IMR-90 (cell line): Measurements from ENCODE around the gene STOX1. TPM values are rescaled to one million over a fixed set of nuclear protein-coding genes. Genes with fewer than 3 reads are reported as not detected.

Experiments used
- ATAC-seq: fragments of 200-7000 bp; cut with Tn5 transposase; 2 replicates; pipeline ENCODE4 v1.9.1; 2020; ENCODE audit warnings: low read depth, mild to moderate bottlenecking, moderate library complexity
- BruUV-seq: library from RNA; stranded (reverse); fragments of 400-500 nt; replicated peaks from 2 replicates; lab custom pipeline; 2021; lab: Mats Ljungman, UMichigan
- CTCF ChIA-PET: fragments of 300-600 bp; formaldehyde crosslinking; extraction: SDS; loops from one replicate; lab custom pipeline; 2021; ENCODE audit warnings: antibody characterized with exemption; lab: Yijun Ruan, JAX
- POLR2A ChIA-PET: fragments of 300-600 bp; sonication (Branson Sonifier 250); formaldehyde crosslinking; loops from one replicate; lab custom pipeline; 2022; ENCODE audit warnings: antibody characterized with exemption; ENCODE audit not compliant: unreplicated experiment; lab: Charles Lee
- DNase-seq: peaks from one replicate; pipeline ENCODE4 v3.0.0; 2013
- H2AFZ ChIP-seq: replicated peaks from 2 replicates; pipeline ENCODE3; 2013; ENCODE audit warnings: low read length, mild to moderate bottlenecking; ENCODE audit not compliant: poor library complexity
- H2AK5ac ChIP-seq: 2 replicates; pipeline ENCODE4 v1.6.1; 2013; ENCODE audit warnings: low read depth, low read length, inconsistent platforms
- H2AK9ac ChIP-seq: replicated peaks from 2 replicates; pipeline ENCODE3; 2013; ENCODE audit warnings: mild to moderate bottlenecking, low read depth, low read length, moderate library complexity; ENCODE audit not compliant: poor library complexity
- H2BK120ac ChIP-seq: 2 replicates; pipeline ENCODE4 v1.6.1; 2013; ENCODE audit warnings: low read depth, low read length, inconsistent platforms
- H2BK15ac ChIP-seq: 3 replicates; pipeline ENCODE4 v1.6.1; 2013; ENCODE audit warnings: low read depth, low read length, inconsistent platforms
- H2BK20ac ChIP-seq: 2 replicates; pipeline ENCODE4 v1.6.1; 2013; ENCODE audit warnings: low read depth, mild to moderate bottlenecking, inconsistent platforms, low read length, moderate library complexity
- H2BK5ac ChIP-seq: 2 replicates; pipeline ENCODE4 v1.6.1; 2013; ENCODE audit warnings: mild to moderate bottlenecking, low read depth, low read length, inconsistent platforms; ENCODE audit not compliant: poor library complexity, severe bottlenecking
- H3K14ac ChIP-seq: replicated peaks from 2 replicates; pipeline ENCODE4 v1.6.1; 2013; ENCODE audit warnings: low read depth, low read length, inconsistent platforms
- H3K18ac ChIP-seq: 2 replicates; pipeline ENCODE4 v1.6.1; 2013; ENCODE audit warnings: low read depth, low read length, control low read depth
- H3K23ac ChIP-seq: 2 replicates; pipeline ENCODE4 v1.6.1; 2013; ENCODE audit warnings: low read depth, low read length, inconsistent platforms
- H3K27ac ChIP-seq: 2 replicates; pipeline ENCODE4 v1.5.1; 2013; ENCODE audit warnings: mild to moderate bottlenecking, control low read depth, low read length; ENCODE audit not compliant: insufficient read depth
- H3K27me3 ChIP-seq: 2 replicates; pipeline ENCODE4 v1.6.1; 2013; ENCODE audit warnings: low read length; ENCODE audit not compliant: control insufficient read depth, insufficient read depth
- H3K36me3 ChIP-seq: 2 replicates; pipeline ENCODE4 v1.6.1; 2013; ENCODE audit warnings: low read length, mixed read lengths; ENCODE audit not compliant: control insufficient read depth, insufficient read depth
- H3K4ac ChIP-seq: 2 replicates; pipeline ENCODE4 v1.6.1; 2013; ENCODE audit warnings: low read depth, low read length, inconsistent platforms
- H3K4me1 ChIP-seq: 2 replicates; pipeline ENCODE4 v1.6.1; 2013; ENCODE audit warnings: low read length, mixed read lengths; ENCODE audit not compliant: control insufficient read depth, insufficient read depth
- H3K4me2 ChIP-seq: 2 replicates; pipeline ENCODE4 v1.6.1; 2013; ENCODE audit warnings: low read depth, mild to moderate bottlenecking, control low read depth, low read length, moderate library complexity
- H3K4me3 ChIP-seq: 2 replicates; pipeline ENCODE4 v1.5.1; 2013; ENCODE audit warnings: low read depth, mild to moderate bottlenecking, control low read depth, low read length, moderate library complexity; ENCODE audit not compliant: insufficient read depth
- H3K56ac ChIP-seq: 2 replicates; pipeline ENCODE4 v1.6.1; 2013; ENCODE audit warnings: low read length, inconsistent platforms; ENCODE audit not compliant: insufficient read depth; ENCODE audit errors: extremely low read depth
- H3K79me1 ChIP-seq, 2 experiments: 2 replicates each; pipeline ENCODE4 v1.6.1; 2013; ENCODE audit warnings: low read length in 2 of 2, inconsistent platforms in 1 of 2, low read depth in 1 of 2
- H3K9ac ChIP-seq: 2 replicates; pipeline ENCODE4 v1.6.1; 2013; ENCODE audit warnings: low read depth, low read length, control low read depth
- H3K9me1 ChIP-seq: 2 replicates; pipeline ENCODE4 v1.6.1; 2013; ENCODE audit warnings: low read length, inconsistent platforms; ENCODE audit not compliant: insufficient read depth
- H3K9me3 ChIP-seq: 2 replicates; pipeline ENCODE4 v1.6.1; 2013; ENCODE audit warnings: low read length; ENCODE audit not compliant: control insufficient read depth, insufficient read depth
- H4K20me1 ChIP-seq: 2 replicates; pipeline ENCODE4 v1.6.1; 2013; ENCODE audit warnings: low read length, inconsistent platforms; ENCODE audit not compliant: insufficient read depth
- H4K5ac ChIP-seq: 2 replicates; pipeline ENCODE4 v1.6.1; 2013; ENCODE audit warnings: mild to moderate bottlenecking, low read depth, low read length, control low read depth
- H4K8ac ChIP-seq, 2 experiments: 2 replicates each; pipeline ENCODE4 v1.6.1; 2013; ENCODE audit warnings: low read depth in 2 of 2, low read length in 2 of 2, control low read depth in 1 of 2, inconsistent platforms in 1 of 2
- H4K91ac ChIP-seq: 2 replicates; pipeline ENCODE4 v1.6.1; 2013; ENCODE audit warnings: low read depth, low read length, inconsistent platforms; ENCODE audit not compliant: insufficient read depth
- BHLHE40 ChIP-seq: fragments of 150-350 bp; IDR thresholded peaks from 2 replicates; pipeline ENCODE4 v1.6.1; 2016; ENCODE audit warnings: mild to moderate bottlenecking, low read depth, low read length
- MAFK ChIP-seq: IDR thresholded peaks from 2 replicates; pipeline ENCODE4 v1.6.1; 2012; ENCODE audit warnings: low read depth, low read length, improper control_type of control experiment
- MXI1 ChIP-seq: IDR thresholded peaks from 2 replicates; pipeline ENCODE4 v1.6.1; 2012; ENCODE audit warnings: low read depth, mild to moderate bottlenecking, low read length, moderate library complexity, borderline replicate concordance
- RAD21 ChIP-seq: IDR thresholded peaks from 2 replicates; pipeline ENCODE4 v1.6.1; 2012; ENCODE audit warnings: low read length, improper control_type of control experiment
- RCOR1 ChIP-seq: IDR thresholded peaks from 2 replicates; pipeline ENCODE4 v1.6.1; 2012; ENCODE audit warnings: mild to moderate bottlenecking, low read length, improper control_type of control experiment; ENCODE audit not compliant: insufficient replicate concordance
- SMC3 ChIP-seq: fragments of 150-350 bp; IDR thresholded peaks from 2 replicates; pipeline ENCODE4 v1.6.1; 2016; ENCODE audit warnings: low read depth, mild to moderate bottlenecking, antibody characterized with exemption, low read length, moderate library complexity
- WGBS, 2 experiments: methylation state at CpG; one replicate each; pipeline versions ENCODE4 v1.1.5 to v1.1.7; 2013; ENCODE audit warnings: missing lambda C conversion rate in 2 of 2; ENCODE audit not compliant: insufficient read length in 1 of 2; ENCODE audit errors: extremely low coverage in 2 of 2; 5-methylcytosine and 5-hydroxymethylcytosine counted together
- dilution Hi-C: fragments of 300-500 bp; cut with HindIII; formaldehyde crosslinking; loops from one replicate; pipeline ENCODE4 v1.14.3; 2018; ENCODE audit warnings: low sequenced_read_pairs; ENCODE audit not compliant: unreplicated experiment
- in situ Hi-C: fragments of 300-500 bp; cut with MboI; formaldehyde crosslinking; loops from 3 replicates; pipeline ENCODE4 v1.14.3; 2019; ENCODE audit warnings: low sequenced_read_pairs, inconsistent platforms, mixed read lengths
- intact Hi-C: fragments of 100-400 bp; cut with micrococcal nuclease; formaldehyde crosslinking; loops from 2 replicates; pipeline ENCODE4 v1.10.0; 2022
- polyA plus RNA-seq, 3 experiments: library from polyadenylated mRNA; depleted of rRNA; stranded (reverse); fragments of >200 nt; gene quantifications; 2 replicates each; pipeline ENCODE4 v1.2.3, GENCODE V29; 2012; ENCODE audit warnings: low replicate concordance in 1 of 3
- total RNA-seq: library from RNA; depleted of rRNA; stranded (reverse); fragments of >200 nt; gene quantifications from 2 replicates; pipeline ENCODE4 v1.2.3, GENCODE V29; 2012
- TF ChIP-seq, protein P1 (sequence below): conservative IDR thresholded peaks from 2 replicates; pipeline ENCODE4 v1.5.1; 2012; ENCODE audit warnings: mild to moderate bottlenecking, low read depth, low read length, improper control_type of control experiment

STOX1 gene
- total and polyA plus RNA-seq, 2 of the 4 experiments (the other 2 are of a cell fraction), result 0.03 to 0.18 TPM

DNA sequence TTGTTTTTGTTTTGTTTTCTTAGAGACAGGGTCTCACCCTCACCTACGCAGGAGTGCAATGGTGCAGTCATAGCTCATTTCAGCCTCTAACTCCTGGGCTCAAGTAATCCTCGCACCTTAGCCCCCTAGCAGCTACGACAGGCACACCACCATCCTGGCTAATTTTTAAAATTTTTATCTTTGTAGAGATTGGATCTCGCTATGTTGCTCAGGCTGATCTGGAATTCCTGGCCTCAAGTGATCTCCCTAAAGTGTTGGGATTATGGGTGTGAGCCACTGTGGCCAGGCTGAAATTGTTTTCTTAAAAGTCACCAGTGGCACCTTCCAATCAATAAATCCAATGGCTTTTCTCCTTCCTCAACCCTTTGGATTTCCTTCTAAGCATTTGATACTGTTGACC is 52.9 kb downstream of the STOX1 start:
- Histone ChIP-seq H3K14ac (no peak overlapping the region), H3K27ac (no peak overlapping the region), H3K18ac (no peak overlapping the region), H3K9me3 (no peaks in the 10 kb centered on the region), H3K56ac (no peak overlapping the region), H2AK5ac (no peak overlapping the region), H2BK5ac (no peak overlapping the region), H2BK120ac (no peak overlapping the region), H4K20me1 (no peaks in the 10 kb centered on the region), H3K36me3 (no peaks in the 10 kb centered on the region), H4K8ac (no peak overlapping the region), H3K9ac (no peak overlapping the region), H3K4ac (no peak overlapping the region), H3K9me1 (no peaks in the 10 kb centered on the region), H3K27me3 (peaks cover 17% of the 10 kb centered on the region), H3K4me3 (no peak overlapping the region), H2BK20ac (no peak overlapping the region), H3K4me2 (no peak overlapping the region), H2AK9ac (no peak overlapping the region), H3K23ac (no peak overlapping the region), H4K5ac (no peak overlapping the region), H4K91ac (no peak overlapping the region), H2BK15ac (no peak overlapping the region), H3K4me1 (peaks cover 1% of the 10 kb centered on the region; the same call in 1 of the 2 replicates), H2AFZ (no peak overlapping the region), H3K79me1 (no peaks in the 10 kb centered on the region)
- CTCF ChIA-PET, result no interaction called here
- dilution Hi-C loops (no loop called here), in situ Hi-C loops (no loop called here), intact Hi-C loops (no loop called here)
- no peak for TF ChIP-seq MAFK
- no peak for TF ChIP-seq RAD21
- no peak for TF ChIP-seq SMC3
- no peak for TF ChIP-seq BHLHE40
- no peak for TF ChIP-seq RCOR1
- TF ChIP-seq, protein P1, sequence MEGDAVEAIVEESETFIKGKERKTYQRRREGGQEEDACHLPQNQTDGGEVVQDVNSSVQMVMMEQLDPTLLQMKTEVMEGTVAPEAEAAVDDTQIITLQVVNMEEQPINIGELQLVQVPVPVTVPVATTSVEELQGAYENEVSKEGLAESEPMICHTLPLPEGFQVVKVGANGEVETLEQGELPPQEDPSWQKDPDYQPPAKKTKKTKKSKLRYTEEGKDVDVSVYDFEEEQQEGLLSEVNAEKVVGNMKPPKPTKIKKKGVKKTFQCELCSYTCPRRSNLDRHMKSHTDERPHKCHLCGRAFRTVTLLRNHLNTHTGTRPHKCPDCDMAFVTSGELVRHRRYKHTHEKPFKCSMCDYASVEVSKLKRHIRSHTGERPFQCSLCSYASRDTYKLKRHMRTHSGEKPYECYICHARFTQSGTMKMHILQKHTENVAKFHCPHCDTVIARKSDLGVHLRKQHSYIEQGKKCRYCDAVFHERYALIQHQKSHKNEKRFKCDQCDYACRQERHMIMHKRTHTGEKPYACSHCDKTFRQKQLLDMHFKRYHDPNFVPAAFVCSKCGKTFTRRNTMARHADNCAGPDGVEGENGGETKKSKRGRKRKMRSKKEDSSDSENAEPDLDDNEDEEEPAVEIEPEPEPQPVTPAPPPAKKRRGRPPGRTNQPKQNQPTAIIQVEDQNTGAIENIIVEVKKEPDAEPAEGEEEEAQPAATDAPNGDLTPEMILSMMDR, result no peak
- no peak for TF ChIP-seq MXI1
- DNase-seq (no peak), ATAC-seq (no peak)
- no CpG with 5 or more reads among the region's 4 CpGs for WGBS, 2 experiments
- BruUV-seq, result no TSS peak
- POLR2A ChIA-PET, result no interaction called here
